ENCODE results near the gene RNASE1. TPM values are rescaled to one million over a fixed set of nuclear protein-coding genes. Genes with fewer than 3 reads are reported as not detected.

Gene RNASE1
- polyA plus RNA-seq, 1 donor from 2014 or later, result not detected

GRCh38 chr14:20848316-20848954, 45.8 kb upstream of the RNASE1 start:
- TF ChIP-seq EZH2 (IDR thresholded peaks at IDR 0.05; ENCODE audit: borderline replicate concordance, insufficient read depth, low read length, poor library complexity, severe bottlenecking), result no peak
- no peak for TF ChIP-seq RAD21 (conservative IDR thresholded peaks at IDR 0.05)
- TF ChIP-seq EP300 (conservative IDR thresholded peaks at IDR 0.05; ENCODE audit: poor library complexity, severe bottlenecking), result no peak
- H3F3A ChIP-seq (ENCODE audit: insufficient read depth, low read length, poor library complexity, severe bottlenecking), result no peaks in the 10 kb centered on the region
- no peak overlapping the region for H3K4me2 ChIP-seq (ENCODE audit: low read length)
- no peak overlapping the region for H3K27ac ChIP-seq (ENCODE audit: low read length)
- H3K36me3 ChIP-seq (ENCODE audit: insufficient read depth, low read length), result no peaks in the 10 kb centered on the region
- H3K9ac ChIP-seq (ENCODE audit: low read length), result no peak overlapping the region
- H3K9me2 ChIP-seq (ENCODE audit: insufficient read depth, low read length), result no peaks in the 10 kb centered on the region
- no peaks in the 10 kb centered on the region for H3K9me3 ChIP-seq (ENCODE audit: low read length)
- H2AFZ ChIP-seq (ENCODE audit: low read depth, low read length), result no peak overlapping the region
- no peaks in the 10 kb centered on the region for H3K27me3 ChIP-seq (ENCODE audit: insufficient read depth, low read depth, low read length)
- H3K4me3 ChIP-seq (ENCODE audit: low read length), result no peak overlapping the region
- no peaks in the 10 kb centered on the region for H3K79me2 ChIP-seq (replicated peaks; ENCODE audit: insufficient read depth, low read length)
- no peaks in the 10 kb centered on the region for H4K20me1 ChIP-seq (ENCODE audit: insufficient read depth)

- H3K4me2 ChIP-seq (ENCODE audit: low read length), result no peak overlapping the region
- no peaks in the 10 kb centered on the region for H3K36me3 ChIP-seq (ENCODE audit: insufficient read depth, low read length)
- H3K9ac ChIP-seq (ENCODE audit: low read length), result no peak overlapping the region
- no peaks in the 10 kb centered on the region for H3K79me2 ChIP-seq (replicated peaks; ENCODE audit: insufficient read depth, low read length)
- no peaks in the 10 kb centered on the region for H3K9me2 ChIP-seq (ENCODE audit: insufficient read depth, low read length)
- no peaks in the 10 kb centered on the region for H3F3A ChIP-seq (ENCODE audit: insufficient read depth, low read length, poor library complexity, severe bottlenecking)
- no peaks in the 10 kb centered on the region for H3K9me3 ChIP-seq (ENCODE audit: low read length)
- no peak overlapping the region for H2AFZ ChIP-seq (ENCODE audit: low read depth, low read length)
- no peaks in the 10 kb centered on the region for H3K27me3 ChIP-seq (ENCODE audit: insufficient read depth, low read depth, low read length)
- TF ChIP-seq REST (IDR thresholded peaks at IDR 0.05; ENCODE audit: borderline replicate concordance), result no peak
- TF ChIP-seq EZH2 (IDR thresholded peaks at IDR 0.05; ENCODE audit: borderline replicate concordance, insufficient read depth, low read length, poor library complexity, severe bottlenecking), result no peak
- TF ChIP-seq RAD21 (conservative IDR thresholded peaks at IDR 0.05), result no peak
- TF ChIP-seq EP300 (conservative IDR thresholded peaks at IDR 0.05; ENCODE audit: poor library complexity, severe bottlenecking), result no peak
- TF ChIP-seq CTCF (IDR thresholded peaks at IDR 0.05; ENCODE audit: poor library complexity, severe bottlenecking), result no peak
- TF ChIP-seq MXI1 (conservative IDR thresholded peaks at IDR 0.05; ENCODE audit: poor library complexity, severe bottlenecking), result no peak
- TF ChIP-seq TAF1 (IDR thresholded peaks at IDR 0.05; ENCODE audit: low read depth), result no peak
- no peak for TF ChIP-seq POLR2AphosphoS5 (IDR thresholded peaks at IDR 0.05)
- TF ChIP-seq SMC3 (conservative IDR thresholded peaks at IDR 0.05; ENCODE audit: poor library complexity), result no peak
- H3K4me3 ChIP-seq (ENCODE audit: low read length), result no peak overlapping the region
- no peaks in the 10 kb centered on the region for H4K20me1 ChIP-seq (ENCODE audit: insufficient read depth)
- H3K27ac ChIP-seq (ENCODE audit: low read length), result no peak overlapping the region
Measured at GRCh38 chr14:20846560-20846959, 43.9 kb upstream of the RNASE1 start.

Data from neural cell (in vitro differentiated cells).